BLaER1 treated with 17β-estradiol and CSF1 and Interleukin-3, amounts not matched to agents 10 nM and 100 nM (cell line): ENCODE data around the gene WHAMM.

Experiments used
- H3K27ac ChIP-seq, 11 experiments: shearing (Covaris generic); formaldehyde crosslinking; 2 replicates each; pipeline ENCODE4 v1.8.1; 2022
- H3K27me3 ChIP-seq, 11 experiments: shearing (Covaris generic); formaldehyde crosslinking; 2 replicates each; pipeline ENCODE4 v1.8.1; 2022
- H3K36me3 ChIP-seq, 11 experiments: shearing (Covaris generic); formaldehyde crosslinking; 2 replicates each; pipeline ENCODE4 v1.8.1; 2022
- H3K4me1 ChIP-seq, 10 experiments: shearing (Covaris generic); formaldehyde crosslinking; 2 replicates each; pipeline ENCODE4 v1.8.1; 2022
- H3K4me2 ChIP-seq, 11 experiments: shearing (Covaris generic); formaldehyde crosslinking; 2 replicates each; pipeline ENCODE4 v1.8.1; 2022
- H3K4me3 ChIP-seq, 10 experiments: shearing (Covaris generic); formaldehyde crosslinking; 2 replicates each; pipeline ENCODE4 v1.8.1; 2022
- H3K9ac ChIP-seq, 11 experiments: shearing (Covaris generic); formaldehyde crosslinking; 2 replicates each; pipeline ENCODE4 v1.8.1; 2022
- H3K9me3 ChIP-seq, 11 experiments: shearing (Covaris generic); formaldehyde crosslinking; replicated peaks in 1 of 11; 2 replicates each; pipeline ENCODE4 v1.8.1; 2022
- H4K20me1 ChIP-seq, 11 experiments: shearing (Covaris generic); formaldehyde crosslinking; 2 replicates each; pipeline ENCODE4 v1.8.1; 2022
- Cebpa-rat ChIP-seq, 11 experiments: shearing (Covaris generic); IDR thresholded peaks; 2 replicates each; pipeline ENCODE4 v1.8.1; 2022

WHAMM gene

DNA sequence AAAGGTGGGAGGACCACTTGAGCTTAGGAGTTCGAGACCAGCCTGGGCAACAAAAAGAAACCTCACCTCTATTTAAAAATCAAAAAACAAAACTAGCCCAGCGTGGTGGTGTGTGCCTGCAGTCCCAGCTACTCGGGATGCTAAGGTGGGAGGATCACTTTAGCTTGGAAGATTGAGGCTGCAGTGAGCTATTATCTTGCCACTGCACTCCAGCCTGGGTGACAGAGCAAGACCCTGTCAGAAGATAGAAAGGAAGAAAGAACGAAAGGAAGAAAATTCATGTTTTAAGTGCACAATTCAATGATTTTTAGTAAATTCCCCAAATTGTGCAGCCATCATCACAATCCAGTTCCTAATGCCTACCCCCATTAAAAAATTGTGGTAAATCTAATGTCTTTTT lies 11.3 kb upstream of the WHAMM start:
- TF ChIP-seq Cebpa-rat (IDR thresholded peaks at IDR 0.05) = no peak
- Histone ChIP-seq H4K20me1 (no peaks in the 10 kb centered on the region), H3K27ac (no peak overlapping the region), H3K27me3 (no peaks in the 10 kb centered on the region), H3K9me3 (peaks cover 4 to 17% (median 13%) of the 10 kb centered on the region in 11 experiments; a peak in 13 of 22 replicates), H3K4me2 (peak overlapping the region in 1 of 11 experiments; percentile 23; a peak in 1 of 22 replicates), H3K9ac (no peak overlapping the region), H3K4me1 (peaks cover 0 to 15% (median 2%) of the 10 kb centered on the region in 10 experiments; a peak in 12 of 20 replicates), H3K4me3 (no peak overlapping the region), H3K36me3 (no peaks in the 10 kb centered on the region)

DNA sequence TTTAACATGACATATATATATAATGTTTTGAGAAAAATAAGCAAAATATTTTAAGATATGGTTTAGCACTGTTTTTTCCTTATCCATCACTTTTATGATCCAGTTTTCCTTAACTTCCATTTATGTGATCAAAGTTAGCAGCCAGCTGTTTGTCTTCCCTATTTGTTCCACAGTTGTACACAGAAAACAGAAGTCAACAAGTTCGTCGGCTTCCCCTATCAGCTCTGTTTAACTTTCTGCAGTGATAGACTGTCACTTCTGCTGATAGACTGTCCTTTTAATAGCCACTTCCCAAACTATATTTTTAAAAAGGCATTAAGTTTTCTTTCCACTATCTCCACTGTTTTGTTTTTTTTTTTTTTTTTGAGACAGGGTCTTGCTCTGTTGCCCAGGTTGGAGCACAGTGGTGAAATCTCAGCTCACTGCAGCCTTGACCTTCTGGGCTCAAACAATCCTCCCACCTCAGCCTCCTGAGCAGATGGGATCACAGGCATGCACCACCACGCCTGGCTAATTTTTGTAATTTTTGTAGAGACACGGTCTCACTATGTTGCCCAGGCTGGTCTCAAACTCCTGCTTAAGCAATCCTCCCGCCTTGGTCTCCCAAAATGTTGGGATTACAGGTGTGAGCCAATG lies 10.8 kb upstream of the WHAMM start:
- Histone ChIP-seq H3K4me2 (peak overlapping the region in 2 of 11 experiments; percentile 28 to 36; a peak in 4 of 22 replicates), H3K27me3 (no peaks in the 10 kb centered on the region), H3K27ac (no peak overlapping the region), H3K9me3 (peaks cover 4 to 14% (median 11%) of the 10 kb centered on the region in 11 experiments; a peak in 12 of 22 replicates), H3K4me3 (no peak overlapping the region), H4K20me1 (no peaks in the 10 kb centered on the region), H3K36me3 (no peaks in the 10 kb centered on the region), H3K4me1 (peaks cover 3 to 15% (median 7%) of the 10 kb centered on the region in 10 experiments; a peak in 18 of 20 replicates), H3K9ac (no peak overlapping the region)
- no peak for TF ChIP-seq Cebpa-rat (IDR thresholded peaks at IDR 0.05)

DNA sequence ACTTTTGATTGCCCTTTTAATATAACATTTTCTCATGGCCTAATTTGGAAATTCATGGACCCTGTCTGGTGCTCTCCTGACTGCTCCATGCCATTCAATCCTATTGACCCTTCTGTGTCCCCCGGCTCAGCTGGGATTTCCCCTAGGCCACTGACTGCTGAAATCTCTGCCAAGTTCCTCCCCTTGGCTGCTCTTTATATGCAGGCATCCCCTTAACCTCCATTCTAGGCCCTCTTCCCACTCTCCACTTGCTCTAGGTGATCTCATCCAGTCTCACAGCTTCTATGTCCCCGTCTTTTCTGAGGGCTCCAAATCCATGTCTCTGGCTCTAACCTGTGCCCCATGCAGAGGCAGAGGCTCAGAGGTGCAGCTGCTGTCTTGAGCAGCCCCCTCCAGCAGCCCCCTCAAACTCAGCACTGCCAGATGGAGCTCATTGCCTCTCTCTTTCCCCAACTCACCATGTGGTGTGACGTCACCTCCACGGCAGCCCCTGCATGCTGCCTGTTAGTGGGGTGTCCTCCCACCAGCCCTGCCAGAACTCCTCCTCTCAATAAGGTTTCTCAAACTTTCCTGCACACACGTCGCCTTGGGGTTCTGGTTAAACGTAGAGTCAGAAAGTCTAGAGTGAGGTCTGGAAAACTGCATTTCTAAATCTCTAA lies 10.1 kb upstream of the WHAMM start:
- Histone ChIP-seq H3K4me3 (no peak overlapping the region), H3K27ac (no peak overlapping the region), H3K4me1 (peaks cover 10 to 20% (median 14%) of the 10 kb centered on the region in 10 experiments), H4K20me1 (no peaks in the 10 kb centered on the region), H3K27me3 (no peaks in the 10 kb centered on the region), H3K9ac (no peak overlapping the region), H3K4me2 (peak overlapping the region in 2 of 11 experiments; percentile 28 to 36; a peak in 4 of 22 replicates), H3K36me3 (no peaks in the 10 kb centered on the region), H3K9me3 (peaks cover under 1 to 8% (median 5%) of the 10 kb centered on the region in 11 experiments; a peak in 11 of 22 replicates)
- no peak for TF ChIP-seq Cebpa-rat (IDR thresholded peaks at IDR 0.05)

DNA sequence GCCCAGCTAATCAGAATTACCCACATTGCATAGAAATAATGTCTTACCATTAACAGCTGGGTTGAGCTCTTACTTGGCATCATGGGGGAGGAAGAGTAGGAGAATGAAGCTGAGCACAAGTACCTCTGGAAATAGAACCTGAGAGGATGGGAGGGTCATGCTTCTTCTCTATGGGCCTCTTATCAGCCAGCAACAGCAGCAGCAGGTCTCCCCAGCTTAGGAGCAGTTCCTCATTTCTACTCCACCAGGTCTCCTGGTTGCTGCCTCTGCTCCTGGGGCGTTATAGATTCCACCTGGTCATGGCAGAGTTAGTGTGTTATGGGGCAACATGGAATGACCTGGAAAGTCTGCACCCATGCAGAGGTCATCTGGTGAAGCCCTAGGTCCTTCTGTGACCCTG lies 6.9 kb upstream of the WHAMM start:
- Histone ChIP-seq H4K20me1 (no peaks in the 10 kb centered on the region), H3K4me3 (no peak overlapping the region), H3K9ac (no peak overlapping the region), H3K9me3 (no peaks in the 10 kb centered on the region), H3K4me2 (0 out of 22 replicates have a peak overlapping the region, but pooled peaks of 2 of the 11 experiments have one; percentile 73 to 88), H3K36me3 (no peaks in the 10 kb centered on the region), H3K27me3 (no peaks in the 10 kb centered on the region), H3K27ac (no peak overlapping the region), H3K4me1 (peaks cover 40 to 52% (median 45%) of the 10 kb centered on the region in 10 experiments)
- TF ChIP-seq Cebpa-rat (IDR thresholded peaks at IDR 0.05) = no peak

DNA sequence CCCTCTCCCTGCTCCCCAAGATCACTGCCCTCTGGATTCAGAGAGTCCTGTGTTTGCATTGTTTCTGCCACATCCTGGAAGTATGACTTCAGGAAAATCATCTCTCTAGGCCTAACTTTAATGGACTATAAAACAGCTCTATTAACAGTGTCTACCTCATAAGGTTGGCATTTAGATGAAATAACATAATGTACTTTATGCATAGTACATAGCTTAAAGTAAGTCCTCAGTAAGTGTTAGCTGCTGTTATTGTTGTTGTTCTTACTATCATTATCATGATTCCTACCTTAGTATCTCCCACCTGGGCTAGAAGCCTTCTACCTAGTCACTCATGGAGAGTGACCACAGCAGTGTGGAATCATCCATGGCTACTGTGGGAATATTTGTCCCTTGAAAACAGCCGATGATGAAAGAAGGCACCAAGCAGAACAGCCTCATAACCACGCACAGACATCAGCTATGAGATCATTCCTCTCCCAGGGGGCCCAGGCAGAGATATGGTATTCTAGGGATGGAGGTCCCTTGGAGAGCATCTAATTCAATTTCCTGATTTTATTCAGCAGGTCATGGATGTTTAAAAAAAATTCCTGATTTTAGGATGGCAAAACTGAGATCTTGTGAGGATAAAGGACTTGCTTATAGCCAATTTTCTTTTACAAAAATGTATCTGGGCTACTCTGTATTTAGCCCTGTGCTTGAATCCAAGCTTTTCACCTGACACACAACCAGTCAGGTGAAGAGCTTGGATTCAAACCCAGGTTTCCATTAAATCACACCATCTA lies 5.4 kb upstream of the WHAMM start:
- no peak overlapping the region for H3K27ac ChIP-seq

DNA sequence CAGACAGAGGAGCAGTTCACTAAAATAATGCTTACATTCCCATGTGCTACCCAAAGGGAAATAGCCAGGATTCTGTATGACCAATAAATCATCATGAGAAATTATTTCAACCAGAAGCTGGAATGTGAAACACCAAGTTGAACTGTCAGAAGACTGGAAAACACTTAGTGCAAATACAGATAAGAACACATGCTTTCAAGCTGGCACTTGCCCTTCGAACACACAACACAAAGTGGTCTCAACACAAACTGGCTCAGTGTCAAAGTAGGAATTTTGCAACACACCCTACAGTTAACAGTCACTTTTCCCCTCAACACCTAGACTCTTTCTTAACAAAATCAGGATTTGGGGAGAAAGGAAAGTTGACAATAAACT lies 4.9 kb upstream of the WHAMM start:
- H4K20me1 ChIP-seq = peaks cover 0 to under 1% (median 0%) of the 10 kb centered on the region in 11 experiments; a peak in 1 of 22 replicates
- H3K4me1 ChIP-seq = peaks cover 37 to 69% (median 61%) of the 10 kb centered on the region in 10 experiments
- H3K27me3 ChIP-seq = no peaks in the 10 kb centered on the region

More for the DNA sequence above, 5.4 kb upstream of the WHAMM start:
- no peak overlapping the region for H3K4me3 ChIP-seq
- no peaks in the 10 kb centered on the region for H4K20me1 ChIP-seq
- no peak for TF ChIP-seq Cebpa-rat (IDR thresholded peaks at IDR 0.05)
- H3K27me3 ChIP-seq = no peaks in the 10 kb centered on the region
- peaks cover 41 to 67% (median 58%) of the 10 kb centered on the region in 10 experiments for H3K4me1 ChIP-seq
- H3K9ac ChIP-seq = no peak overlapping the region
- no peaks in the 10 kb centered on the region for H3K36me3 ChIP-seq
- H3K9me3 ChIP-seq = no peaks in the 10 kb centered on the region
- H3K4me2 ChIP-seq = peak overlapping the region; percentile 19 to 89 (median 81); a peak in 17 of 22 replicates

DNA sequence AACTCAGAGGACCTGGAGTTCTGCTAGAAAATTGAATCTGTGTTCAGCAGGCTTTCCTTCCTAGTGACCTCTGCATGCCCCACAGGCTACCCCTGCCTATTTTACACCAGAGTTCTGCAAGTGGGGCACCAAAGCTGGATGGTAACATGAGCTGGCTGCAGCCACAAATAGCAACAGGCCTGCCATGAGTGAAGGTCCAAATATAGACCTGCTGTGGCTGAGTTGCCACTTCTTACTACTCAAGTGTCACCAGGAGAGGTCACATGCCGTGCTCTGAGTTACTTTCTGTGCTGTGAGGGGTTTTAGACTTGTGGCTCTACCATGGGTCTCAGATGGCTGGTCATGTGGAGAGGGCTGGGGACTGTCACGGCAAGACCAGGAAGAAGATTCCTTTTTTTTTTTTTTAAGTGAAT lies 3.4 kb upstream of the WHAMM start, which contains the start of gene FSD2:
Gene FSD2 (minus strand): TSS at position 76 of the 413 bp plus-strand sequence. CDS start 18,679 bp downstream, outside the sequence.
- Histone ChIP-seq H3K9me3 (no peaks in the 10 kb centered on the region), H3K27ac (peak within 1 kb of the TSS; percentile 41 to 75 (median 59); a peak in 20 of 22 replicates), H3K36me3 (no peaks in the 10 kb centered on the region), H3K4me3 (peak within 1 kb of the TSS in 7 of 10 experiments; percentile 1 to 33 (median 18); a peak in 6 of 20 replicates), H3K27me3 (no peaks in the 10 kb centered on the region), H4K20me1 (peaks cover 0 to 14% (median 5%) of the 10 kb centered on the region in 11 experiments; a peak in 9 of 22 replicates), H3K4me2 (peak within 1 kb of the TSS; percentile 69 to 89 (median 81)), H3K9ac (peak within 1 kb of the TSS in 10 of 11 experiments; percentile 25 to 59 (median 38); a peak in 16 of 22 replicates), H3K4me1 (peaks cover 37 to 69% (median 61%) of the 10 kb centered on the region in 10 experiments)
- TF ChIP-seq Cebpa-rat (IDR thresholded peaks at IDR 0.05) = no peak

More for the DNA sequence above, 4.9 kb upstream of the WHAMM start:
- Histone ChIP-seq H3K36me3 (no peaks in the 10 kb centered on the region), H3K9ac (no peak overlapping the region), H3K4me3 (no peak overlapping the region), H3K9me3 (no peaks in the 10 kb centered on the region), H3K4me2 (peak overlapping the region; percentile 19 to 89 (median 81); a peak in 18 of 22 replicates), H3K27ac (no peak overlapping the region)
- TF ChIP-seq Cebpa-rat (IDR thresholded peaks at IDR 0.05) = no peak

DNA sequence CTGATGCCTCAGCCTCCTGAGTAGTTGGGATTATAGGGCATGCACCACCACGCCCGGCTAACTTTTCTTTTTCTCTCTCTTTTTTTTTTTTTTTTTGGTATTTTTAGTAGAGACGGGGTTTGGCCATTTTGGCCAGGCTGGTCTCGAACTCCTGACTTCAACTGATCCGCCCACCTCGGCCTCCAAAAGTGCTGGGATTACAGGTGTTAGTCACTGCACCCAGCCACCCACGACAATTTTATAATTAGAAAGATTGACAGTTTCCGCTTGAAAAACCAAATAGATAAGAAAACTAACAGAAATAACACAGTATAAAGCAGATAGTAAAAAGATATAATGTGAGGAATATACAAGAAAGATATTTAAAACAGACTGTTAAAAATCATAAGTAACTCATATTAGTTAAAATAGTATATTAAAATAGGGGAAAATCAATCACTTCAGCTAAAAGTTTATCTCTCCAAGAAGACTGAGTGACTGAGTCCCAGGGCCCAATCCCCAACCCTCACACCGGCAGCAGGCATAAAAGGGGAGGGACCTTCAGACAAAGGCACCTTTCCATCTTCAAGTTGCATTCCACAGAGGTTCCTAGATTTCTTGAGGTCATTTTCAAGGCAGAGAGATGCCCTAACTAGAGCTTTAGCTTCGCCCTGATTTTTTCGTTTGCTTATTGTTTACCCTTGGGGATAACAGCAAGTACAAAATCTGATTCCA lies 1.4 kb upstream of the WHAMM start:
- Histone ChIP-seq H3K4me2 (peak overlapping the region in 9 of 11 experiments; percentile 46 to 88 (median 64); a peak in 16 of 22 replicates), H4K20me1 (peaks cover 15 to 35% (median 26%) of the 10 kb centered on the region in 11 experiments; a peak in 20 of 22 replicates), H3K9me3 (no peaks in the 10 kb centered on the region), H3K4me1 (peaks cover 54 to 78% (median 74%) of the 10 kb centered on the region in 10 experiments), H3K36me3 (peaks cover 2 to 13% (median 10%) of the 10 kb centered on the region in 11 experiments; a peak in 19 of 22 replicates), H3K9ac (no peak overlapping the region), H3K27me3 (no peaks in the 10 kb centered on the region), H3K27ac (0 out of 22 replicates have a peak overlapping the region, but pooled peaks of 1 of the 11 experiments have one; percentile 100), H3K4me3 (no peak overlapping the region)
- no peak for TF ChIP-seq Cebpa-rat (IDR thresholded peaks at IDR 0.05)
